GM04504 (cell line): ENCODE results near the gene TMEM132E.
"Not testable (repeated sequence)": the region's sequence is repeated elsewhere in the genome, so short reads cannot be mapped to it uniquely, and the experiment has no call there.

Experiments
- DNase-seq: peaks from one replicate; pipeline ENCODE4 v3.0.0-alpha.2; 2012; ENCODE audit warnings: low read depth

Gene TMEM132E, protein sequence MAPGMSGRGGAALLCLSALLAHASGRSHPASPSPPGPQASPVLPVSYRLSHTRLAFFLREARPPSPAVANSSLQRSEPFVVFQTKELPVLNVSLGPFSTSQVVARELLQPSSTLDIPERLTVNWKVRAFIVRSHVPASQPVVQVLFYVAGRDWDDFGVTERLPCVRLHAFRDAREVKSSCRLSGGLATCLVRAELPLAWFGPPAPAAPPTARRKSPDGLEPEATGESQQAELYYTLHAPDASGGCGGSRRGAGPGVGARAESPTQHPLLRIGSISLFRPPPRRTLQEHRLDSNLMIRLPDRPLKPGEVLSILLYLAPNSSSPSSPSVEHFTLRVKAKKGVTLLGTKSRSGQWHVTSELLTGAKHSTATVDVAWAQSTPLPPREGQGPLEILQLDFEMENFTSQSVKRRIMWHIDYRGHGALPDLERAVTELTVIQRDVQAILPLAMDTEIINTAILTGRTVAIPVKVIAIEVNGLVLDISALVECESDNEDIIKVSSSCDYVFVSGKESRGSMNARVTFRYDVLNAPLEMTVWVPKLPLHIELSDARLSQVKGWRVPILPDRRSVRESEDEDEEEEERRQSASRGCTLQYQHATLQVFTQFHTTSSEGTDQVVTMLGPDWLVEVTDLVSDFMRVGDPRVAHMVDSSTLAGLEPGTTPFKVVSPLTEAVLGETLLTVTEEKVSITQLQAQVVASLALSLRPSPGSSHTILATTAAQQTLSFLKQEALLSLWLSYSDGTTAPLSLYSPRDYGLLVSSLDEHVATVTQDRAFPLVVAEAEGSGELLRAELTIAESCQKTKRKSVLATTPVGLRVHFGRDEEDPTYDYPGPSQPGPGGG (N-terminal part only)

DNA sequence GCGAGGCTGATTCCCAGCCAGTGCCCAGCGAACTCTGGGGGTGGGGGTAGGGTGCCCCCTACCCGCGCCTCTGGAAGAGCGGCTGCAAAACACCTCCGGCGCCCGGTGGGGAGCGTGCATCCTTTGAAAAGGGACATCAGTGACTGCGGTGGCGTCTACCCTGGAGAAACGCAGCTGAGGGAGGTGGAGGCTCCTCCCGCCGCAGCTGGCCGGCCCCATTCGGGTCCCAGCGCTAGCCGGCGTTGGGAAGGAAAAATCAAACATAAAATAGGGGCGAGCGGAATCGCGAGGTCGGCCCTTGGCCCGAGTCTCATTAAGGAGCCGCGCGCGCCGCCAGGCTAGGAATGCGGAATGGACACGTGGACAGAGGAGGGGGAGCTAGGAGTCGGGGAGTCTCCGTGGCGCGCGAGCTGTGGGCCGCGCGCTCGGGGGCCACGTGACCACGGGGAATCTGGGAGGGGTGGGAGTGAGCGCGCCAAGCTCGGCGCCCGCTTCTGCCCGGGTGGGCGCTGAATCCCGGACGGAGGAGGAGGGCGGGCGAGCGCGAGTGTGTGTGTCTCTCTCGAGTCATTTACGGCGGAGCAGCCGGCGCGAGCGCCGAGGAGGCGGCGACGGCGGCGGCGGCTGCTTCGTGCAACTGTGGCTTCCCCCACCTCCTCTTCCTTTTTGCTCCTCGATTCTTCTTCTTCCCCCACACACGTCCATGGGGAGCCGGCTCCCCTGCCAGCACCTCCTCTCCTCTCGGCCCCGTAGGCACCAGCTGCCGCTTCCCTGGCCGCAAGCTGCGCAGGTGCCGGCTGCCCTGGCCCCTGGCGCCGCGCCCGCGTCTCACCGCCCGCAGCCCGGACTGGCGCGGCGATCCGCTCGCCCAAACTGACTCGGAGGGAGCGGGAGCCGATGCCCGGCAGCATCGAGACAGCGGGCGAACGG lies at the start of gene TMEM132E:
Gene TMEM132E, plus strand, starts transcription at position 566 of the 930 bp plus-strand sequence. CDS start 1,495 bp downstream, outside the sequence.
- DNase-seq, result no peak

DNA sequence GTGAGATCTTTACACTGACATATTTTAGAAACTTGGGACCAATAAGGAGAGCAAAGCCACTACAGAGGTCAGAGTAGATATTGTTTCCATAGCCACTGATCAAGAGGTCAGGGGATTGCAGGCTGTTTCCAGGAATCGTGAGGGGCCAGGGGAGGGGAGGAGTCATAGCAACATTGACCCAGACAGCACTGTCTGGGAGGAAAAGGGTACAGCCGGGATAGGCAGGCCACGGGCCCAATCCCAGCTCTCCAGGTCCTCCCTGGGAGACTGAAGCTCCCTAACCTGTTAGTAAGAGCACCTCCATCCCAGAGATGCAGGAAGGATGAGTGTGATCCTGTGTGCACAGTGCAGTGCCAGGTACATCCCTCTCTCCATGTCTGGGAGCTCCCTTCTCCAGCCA lies 48.5 kb upstream of the TMEM132E start:
- no peak for DNase-seq

DNA sequence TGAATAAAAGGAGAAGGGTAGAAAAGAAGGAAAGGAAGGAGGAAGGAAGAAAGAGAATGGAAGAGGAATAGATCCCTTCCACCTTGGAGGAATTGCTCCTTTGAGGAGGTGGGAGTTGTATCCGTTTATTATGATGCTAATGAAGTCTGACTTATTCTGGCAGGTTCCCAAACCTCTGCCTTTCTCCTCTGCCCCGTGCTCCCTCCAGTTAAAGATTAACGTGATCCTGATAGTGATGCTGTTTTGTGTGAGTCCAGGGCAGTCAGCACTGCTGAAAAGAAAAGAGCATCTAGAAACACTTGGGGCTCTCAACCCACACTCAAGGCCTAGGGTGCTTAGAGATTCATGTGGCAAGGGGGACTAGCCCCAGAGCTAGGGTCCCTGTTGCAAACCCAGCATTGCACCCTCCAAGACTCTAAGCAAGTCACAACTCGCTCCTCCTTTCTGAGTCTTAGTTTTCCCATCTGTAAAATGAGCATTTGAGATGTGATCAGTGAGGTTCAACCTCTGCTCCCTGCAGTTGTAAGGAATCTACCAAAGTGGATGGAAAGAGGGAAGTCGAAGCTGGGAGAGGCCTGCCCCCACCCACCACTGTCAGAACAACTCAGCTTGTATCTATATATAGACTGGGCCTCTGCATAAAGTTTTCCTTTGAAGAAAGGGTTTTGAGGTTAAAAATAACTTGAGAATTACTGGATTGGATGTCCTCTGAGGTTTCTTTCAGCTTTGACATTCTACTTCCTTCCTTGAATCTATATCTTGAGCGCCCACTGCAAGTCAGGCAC lies 46.9 kb upstream of the TMEM132E start:
- no peak for DNase-seq

DNA sequence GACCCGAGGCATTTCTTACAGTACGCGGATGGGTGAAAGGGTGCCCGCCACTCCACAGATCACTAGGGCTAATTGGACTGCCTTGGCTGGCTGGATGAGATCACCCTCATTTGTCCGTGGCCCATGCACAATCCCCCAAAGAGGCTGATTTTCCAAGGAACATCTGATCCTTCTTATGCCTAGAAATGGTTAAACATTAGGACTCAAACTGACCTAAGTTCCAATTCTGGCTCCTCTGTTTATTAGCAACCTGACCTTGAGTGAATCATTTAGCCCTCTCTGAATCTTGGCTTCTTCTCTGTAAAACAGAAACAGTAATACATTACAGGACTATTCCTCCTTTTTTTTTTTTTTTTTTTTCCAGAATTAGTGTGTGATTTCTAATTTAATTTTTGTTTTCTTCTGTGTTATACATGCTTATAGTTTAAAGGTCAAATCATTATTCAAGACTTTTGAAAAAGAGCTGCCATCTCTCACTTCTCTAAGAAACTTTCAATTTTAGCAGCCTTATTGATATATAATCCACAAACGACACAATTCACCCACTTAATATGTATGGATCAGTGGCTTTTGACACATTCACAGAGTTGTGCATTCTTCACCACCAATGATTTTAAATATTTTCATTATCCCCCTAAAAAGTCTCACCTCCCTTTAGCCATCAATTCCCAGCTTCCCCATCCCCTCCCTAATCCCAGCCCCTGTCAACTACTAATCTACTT lies 45.4 kb upstream of the TMEM132E start:
- DNase-seq, result no peak

DNA sequence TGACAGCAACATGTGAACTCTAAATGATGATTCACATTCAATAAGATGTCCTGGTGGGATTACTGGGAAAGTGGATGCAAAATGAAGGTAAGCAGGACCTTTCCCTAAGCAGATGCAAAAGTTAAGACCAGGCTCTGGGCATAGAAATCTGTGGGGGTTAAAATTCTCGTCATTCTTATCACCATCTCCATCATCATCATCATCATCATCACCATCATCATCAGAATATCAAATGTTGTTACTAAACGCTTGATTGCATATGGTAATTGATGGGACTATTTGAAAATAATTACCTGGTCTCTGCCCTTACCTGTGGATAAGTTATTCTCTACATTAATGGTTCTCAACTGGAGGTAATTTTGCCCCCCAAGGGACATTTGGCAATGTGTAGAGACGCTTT lies 41.9 kb upstream of the TMEM132E start:
- no peak for DNase-seq

DNA sequence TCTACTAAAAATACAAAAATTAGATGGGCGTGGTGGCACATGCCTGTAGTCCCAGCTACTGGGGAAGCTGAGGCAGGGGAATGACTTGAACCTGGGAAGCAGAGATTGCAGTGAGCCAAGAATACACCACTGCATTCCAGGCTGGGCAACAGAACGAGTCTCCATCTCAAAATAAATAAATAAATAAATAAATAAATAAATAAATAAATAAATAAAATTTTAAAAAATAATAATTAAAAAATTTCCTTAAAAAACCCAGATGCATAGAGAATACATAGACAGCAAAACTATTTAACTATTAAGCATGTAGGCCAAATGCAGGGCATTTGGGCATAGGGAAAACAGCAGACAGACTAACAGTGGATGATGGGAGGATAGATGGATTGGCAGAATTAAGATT lies 40.8 kb upstream of the TMEM132E start:
- not testable (repeated sequence) for DNase-seq

DNA sequence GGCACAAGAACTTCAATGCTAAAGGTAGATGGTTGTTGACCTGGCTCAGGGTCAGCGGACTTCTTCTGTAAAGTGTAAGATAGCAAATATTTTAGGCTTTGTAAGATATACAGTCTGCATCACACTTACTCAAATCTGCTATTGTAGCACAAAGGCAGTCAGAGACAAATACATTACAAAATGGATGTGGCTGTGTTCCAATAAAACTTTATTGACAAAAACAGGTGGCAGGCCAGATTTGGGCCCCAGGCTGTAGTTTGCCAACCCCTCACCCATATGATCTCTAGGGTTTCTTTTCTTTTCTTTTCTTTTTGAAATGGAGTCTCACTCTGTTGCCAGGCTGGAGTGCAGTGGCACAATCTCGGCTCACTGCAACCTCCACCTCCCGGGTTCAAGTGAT lies 39.5 kb upstream of the TMEM132E start:
- no peak for DNase-seq

DNA sequence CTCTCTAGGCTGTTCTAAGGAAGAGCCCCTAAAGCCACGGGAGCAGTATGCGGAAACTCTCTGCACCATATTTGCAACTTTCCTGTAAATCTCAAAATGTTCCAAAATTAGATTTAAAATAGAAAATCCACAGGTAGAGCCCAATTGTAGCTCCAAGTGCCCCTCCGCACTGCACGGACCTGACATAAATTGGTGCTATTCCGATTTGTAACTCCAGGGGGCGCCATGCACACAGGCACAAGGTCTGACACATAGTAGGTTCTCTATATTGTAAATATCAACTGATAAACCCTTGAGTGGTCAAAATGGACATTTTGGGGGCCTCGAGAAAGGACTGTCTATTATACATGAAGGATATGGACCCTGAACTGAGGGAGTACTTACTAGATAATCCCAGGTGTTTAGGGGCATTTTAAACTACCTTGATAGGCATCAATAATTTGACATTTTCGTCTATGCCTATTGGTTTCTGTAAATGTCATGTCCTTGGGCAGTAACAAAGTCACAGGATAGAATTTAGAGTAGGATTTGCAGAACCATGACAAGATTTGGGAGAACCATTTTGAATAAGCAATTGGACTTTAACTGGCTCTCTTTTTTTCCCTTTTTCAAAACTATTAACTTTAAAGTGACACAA lies 36.6 kb upstream of the TMEM132E start:
- peak; percentile 4 for DNase-seq

DNA sequence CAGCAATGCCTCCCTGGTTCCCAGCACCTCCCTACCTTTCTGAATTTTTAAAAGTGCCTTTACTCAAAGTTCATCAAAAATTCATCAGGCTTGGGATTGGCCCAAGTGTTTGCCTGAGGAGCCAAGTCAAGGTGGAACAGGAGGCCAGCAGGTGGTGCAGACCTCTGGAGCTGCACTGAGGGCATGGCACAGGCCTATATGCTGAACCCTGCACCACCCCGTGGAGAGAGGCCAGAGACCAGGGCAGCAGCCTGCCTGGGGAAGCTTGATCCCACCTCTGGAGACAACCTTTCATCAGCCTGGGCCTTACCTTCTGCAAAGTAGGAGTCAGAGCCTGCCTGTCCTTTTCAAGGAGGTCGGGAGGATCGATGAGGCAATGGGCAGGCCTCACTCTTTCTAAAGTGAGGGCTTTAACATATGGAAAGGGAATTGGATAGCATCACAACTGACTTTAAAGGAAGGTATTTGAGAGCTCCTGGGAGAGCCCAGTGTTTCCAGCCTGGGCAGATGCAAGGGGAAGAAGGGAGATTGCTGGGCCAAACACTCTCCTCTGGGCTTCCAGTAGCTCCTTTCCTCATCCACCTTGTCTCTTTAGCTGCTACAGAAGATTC lies 31.8 kb upstream of the TMEM132E start:
- no peak for DNase-seq

DNA sequence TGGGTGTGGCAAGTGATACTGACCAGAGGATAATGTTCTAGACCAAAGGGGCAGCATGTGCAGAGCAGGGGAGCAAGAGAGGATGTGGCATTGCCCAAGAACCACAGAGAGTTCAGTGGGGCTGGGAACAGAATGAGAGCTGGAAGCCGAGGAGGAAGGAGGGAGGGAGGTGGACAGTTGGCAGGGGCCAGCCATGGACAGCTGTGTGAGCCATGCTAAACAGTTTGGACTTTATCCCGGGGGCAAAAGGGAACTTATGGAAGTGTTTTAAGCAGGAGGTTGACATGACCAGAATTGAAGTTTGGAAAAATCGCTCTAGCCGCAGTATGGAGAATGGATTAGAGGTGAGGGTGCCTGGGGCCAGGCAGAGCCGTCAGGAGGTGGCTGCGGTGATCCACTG lies 29.4 kb upstream of the TMEM132E start:
- DNase-seq, result no peak

DNA sequence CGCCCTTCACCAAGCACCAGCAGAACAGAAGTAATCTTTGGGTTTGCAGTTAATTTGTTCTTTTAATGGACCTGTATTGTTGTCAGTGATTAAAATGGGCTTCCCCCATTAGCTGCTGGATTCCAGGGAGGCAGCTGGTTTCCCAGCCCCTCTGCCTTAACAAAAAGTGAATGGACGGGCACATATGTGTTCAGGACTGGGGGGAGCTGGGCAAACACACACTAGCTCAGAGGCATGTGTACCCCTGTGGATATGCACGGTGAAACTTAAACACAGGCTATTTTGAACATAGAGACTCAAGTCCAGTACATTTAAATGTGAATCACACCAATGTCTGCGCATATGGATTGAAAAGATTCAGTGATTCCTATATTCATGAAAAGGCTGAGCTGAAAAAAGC lies 25.5 kb upstream of the TMEM132E start:
- no peak for DNase-seq

DNA sequence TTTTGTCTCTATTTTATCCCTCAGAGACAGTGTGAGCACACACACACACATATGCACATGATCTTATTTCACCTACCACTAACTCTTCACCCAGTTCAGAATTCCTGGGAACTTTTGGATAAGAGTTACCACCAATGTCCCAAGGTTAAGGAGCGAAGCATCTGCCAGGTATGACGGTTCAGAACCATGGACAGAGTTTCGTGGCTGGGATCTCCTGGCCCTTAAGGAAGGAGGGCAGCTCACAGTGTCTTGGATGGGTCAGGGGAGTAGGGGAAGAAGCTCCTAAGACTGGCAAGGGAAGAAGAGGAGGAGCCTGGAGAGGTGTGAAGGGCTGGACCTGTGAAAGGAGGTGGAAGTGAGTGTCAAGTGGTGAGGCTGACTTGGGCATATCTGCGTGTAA lies 23.0 kb upstream of the TMEM132E start:
- DNase-seq, result no peak

DNA sequence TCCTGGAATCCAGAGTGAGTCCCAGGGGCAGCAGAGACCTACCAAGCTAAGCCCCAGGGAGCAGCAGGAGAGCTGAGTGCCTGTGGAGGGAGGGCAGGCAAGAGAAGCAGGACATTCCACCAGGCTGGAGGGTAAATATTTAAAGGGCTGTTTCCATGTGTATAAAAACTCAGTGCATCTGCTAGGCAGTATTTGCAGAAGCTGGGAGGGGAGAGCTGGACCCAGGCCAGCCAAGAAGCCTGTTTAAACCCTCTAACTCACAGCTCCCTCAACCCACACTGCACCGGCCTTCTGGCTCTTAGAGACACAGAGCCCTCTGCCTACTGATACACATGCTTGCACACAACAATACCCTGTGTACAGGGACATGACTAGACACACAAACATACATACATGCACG lies 22.5 kb upstream of the TMEM132E start:
- no peak for DNase-seq

DNA sequence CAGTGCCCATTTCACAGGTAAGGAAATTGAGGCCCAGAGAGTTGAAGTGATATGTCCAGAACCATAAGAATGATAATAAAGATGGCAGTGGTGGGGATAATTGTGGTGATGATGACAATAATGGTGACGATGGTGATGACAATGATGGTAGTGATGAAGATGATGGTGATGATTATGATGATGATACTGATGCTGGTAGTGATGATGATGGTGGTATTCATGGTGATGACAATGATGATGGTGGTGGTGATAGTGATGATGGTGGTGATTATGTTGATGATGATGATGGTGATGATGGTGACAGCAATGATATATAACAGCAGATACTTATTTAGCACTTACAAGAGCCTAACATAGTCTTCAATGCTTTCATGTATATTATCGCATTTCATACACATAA lies 18.1 kb upstream of the TMEM132E start:
- DNase-seq, result no peak

DNA sequence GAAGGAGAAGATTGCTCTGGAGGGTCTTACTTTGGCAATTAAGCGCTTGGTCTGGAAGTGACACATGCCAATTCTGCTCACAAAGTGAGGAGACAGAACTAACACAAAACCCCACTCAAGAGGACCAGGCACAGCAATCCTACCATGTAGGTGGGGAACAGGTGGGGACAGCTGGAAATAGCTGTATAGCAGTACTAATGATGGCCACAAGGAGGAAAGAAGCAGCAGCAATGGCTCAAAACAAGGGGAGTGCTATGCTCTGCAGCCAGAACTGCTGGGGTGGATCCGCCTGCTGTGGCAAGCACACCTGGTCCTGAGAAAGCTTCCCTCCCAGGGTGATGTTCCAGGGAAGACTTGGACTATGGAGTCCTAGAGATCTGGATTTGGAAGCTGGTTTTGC lies 17.0 kb upstream of the TMEM132E start:
- no peak for DNase-seq

DNA sequence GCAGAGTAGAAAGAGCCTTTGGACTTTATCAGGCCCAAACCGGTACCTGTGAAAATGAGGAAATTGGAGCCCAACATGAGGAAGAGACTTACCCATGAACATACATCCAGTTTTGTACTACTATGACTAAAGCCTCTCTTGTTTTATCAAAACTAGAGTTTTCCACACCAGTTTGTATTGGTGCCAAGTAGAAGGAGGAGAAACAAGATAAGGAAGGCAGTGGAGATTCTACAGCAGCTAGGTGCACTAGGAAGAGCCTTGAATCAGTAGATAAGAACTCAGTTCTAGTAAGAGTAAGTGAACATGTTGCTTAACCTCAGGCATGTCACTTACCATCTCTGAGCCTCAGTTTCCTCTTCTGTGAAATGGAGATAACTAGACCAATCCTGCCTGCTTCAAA lies 13.7 kb upstream of the TMEM132E start:
- no peak for DNase-seq

DNA sequence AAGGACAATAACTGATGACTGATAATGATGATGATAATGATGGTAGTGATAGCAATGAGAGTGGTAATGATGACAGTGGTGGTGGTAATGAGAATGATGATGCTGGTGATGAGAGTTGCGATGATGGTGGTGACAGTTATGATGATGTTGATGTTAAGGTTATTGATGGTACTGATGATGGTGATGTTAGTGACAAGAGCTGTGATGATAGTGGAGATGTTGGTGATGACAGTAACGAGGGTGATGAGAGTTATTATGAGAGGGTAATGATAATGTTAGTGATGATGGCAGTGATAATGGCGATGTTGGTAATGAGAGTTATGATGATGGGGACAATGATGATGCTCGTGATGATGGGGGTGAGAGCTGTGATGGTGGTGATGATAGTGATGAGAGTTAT lies 13.2 kb upstream of the TMEM132E start:
- no peak for DNase-seq

DNA sequence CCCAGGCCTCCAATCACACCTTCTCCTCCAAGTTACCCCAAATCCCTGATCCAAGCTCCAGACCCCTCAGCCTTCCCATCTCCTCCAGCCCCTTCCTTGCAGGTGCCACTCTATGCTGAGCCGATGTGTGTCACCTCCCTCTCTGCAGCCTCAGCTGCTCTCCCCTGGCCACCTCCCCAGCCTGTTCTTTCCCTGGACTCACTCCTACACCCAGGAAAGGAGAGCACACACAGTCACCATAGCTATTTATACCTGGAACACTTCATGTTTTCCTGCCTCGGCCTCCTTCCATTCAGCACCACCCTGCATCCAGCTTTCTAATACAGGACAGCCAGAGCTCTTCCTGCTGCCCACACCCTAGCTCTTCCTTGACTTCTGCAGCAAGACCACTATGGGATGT lies 12.5 kb upstream of the TMEM132E start:
- no peak for DNase-seq

DNA sequence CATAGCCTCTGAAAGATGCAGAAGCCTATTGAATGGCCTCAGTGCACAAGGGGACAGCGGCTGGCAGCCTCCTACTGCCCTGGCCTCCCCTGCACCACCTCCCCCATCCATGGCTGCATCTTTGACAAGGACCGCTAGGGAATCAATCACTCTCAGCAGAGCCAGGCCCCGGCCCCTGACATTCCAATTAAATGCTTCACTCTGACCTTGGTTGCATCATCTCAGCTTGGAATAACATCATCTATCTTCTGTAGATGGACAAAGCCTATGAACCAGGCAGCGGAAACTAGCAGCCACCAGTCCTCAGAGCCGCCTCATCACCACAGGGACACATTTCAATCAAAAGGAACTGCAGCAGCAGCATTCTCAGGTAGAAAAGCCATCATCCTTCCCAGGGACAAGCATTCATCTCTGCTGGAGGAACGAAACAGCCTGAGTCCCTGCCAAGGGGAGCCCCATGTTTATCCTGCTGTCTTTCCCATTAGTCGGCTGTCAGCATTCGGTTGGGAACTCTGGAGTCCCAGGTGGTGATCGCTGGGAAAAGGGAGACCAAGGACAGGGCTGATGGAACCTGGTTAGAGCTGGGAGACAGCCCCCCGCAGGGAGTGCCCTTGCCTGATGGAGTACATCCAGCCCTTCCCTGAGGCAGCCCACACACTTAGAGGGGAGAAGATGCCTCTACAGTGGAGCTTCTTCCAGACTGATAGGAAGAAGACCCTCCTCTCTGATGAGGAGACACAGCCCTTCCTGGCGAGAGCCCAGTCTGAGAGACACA lies 11.5 kb upstream of the TMEM132E start:
- no peak for DNase-seq
